Caco-2 (cell line): ENCODE data around the gene IP6K3. TPM values are rescaled to one million over a fixed set of nuclear protein-coding genes. Genes with fewer than 3 reads are reported as not detected.

Source experiments
- BruUV-seq: library from RNA; stranded (reverse); fragments of 400-500 nt; replicated peaks from 2 replicates; lab custom pipeline; 2021; lab: Mats Ljungman, UMichigan
- CTCF ChIA-PET: fragments of 300-600 bp; sonication (Branson Sonifier 250); formaldehyde crosslinking; loops from one replicate; lab custom pipeline; 2022; ENCODE audit warnings: antibody characterized with exemption; lab: Charles Lee
- POLR2A ChIA-PET: fragments of 300-600 bp; sonication (Branson Sonifier 250); formaldehyde crosslinking; loops from one replicate; lab custom pipeline; 2022; ENCODE audit warnings: antibody characterized with exemption; lab: Charles Lee
- DNase-seq, 2 experiments: peaks; one replicate each; pipeline versions ENCODE4 v3.0.0 to v3.0.0-alpha.2; 2020 to 2022
- H3K27me3 ChIP-seq: replicated peaks from 2 replicates; pipeline ENCODE4 v1.6.0; 2011; ENCODE audit warnings: low read length; ENCODE audit not compliant: control insufficient read depth, insufficient read depth
- H3K36me3 ChIP-seq: 2 replicates; pipeline ENCODE4 v1.5.1; 2011; ENCODE audit warnings: low read length; ENCODE audit not compliant: control insufficient read depth, insufficient read depth
- H3K4me1 ChIP-seq: fragments of 250-450 bp; sonication (Bioruptor Pico); 2 replicates; pipeline ENCODE4 v1.5.1; 2020; ENCODE audit warnings: mild to moderate bottlenecking
- H3K4me3 ChIP-seq: 2 replicates; pipeline ENCODE4 v1.5.1; 2011; ENCODE audit warnings: low read depth, mild to moderate bottlenecking, control low read depth, low read length
- H3K9me3 ChIP-seq: fragments of 250-450 bp; sonication (Bioruptor Pico); 2 replicates; pipeline ENCODE4 v1.5.1; 2020; ENCODE audit warnings: mild to moderate bottlenecking, moderate library complexity
- H3K27ac Mint-ChIP-seq: one replicate; pipeline ENCODE4 v1.8.0; 2022; ENCODE audit warnings: mixed read lengths; ENCODE audit not compliant: unreplicated experiment
- H3K27me3 Mint-ChIP-seq: one replicate; pipeline ENCODE4 v1.8.0; 2022; ENCODE audit warnings: mixed read lengths; ENCODE audit not compliant: insufficient read depth, unreplicated experiment
- H3K36me3 Mint-ChIP-seq: one replicate; pipeline ENCODE4 v1.8.0; 2022; ENCODE audit warnings: mild to moderate bottlenecking, mixed read lengths; ENCODE audit not compliant: insufficient read depth, unreplicated experiment
- H3K4me1 Mint-ChIP-seq: one replicate; pipeline ENCODE4 v1.8.0; 2022; ENCODE audit warnings: low read depth, mixed read lengths; ENCODE audit not compliant: unreplicated experiment
- H3K4me3 Mint-ChIP-seq: one replicate; pipeline ENCODE4 v1.8.0; 2022; ENCODE audit warnings: mild to moderate bottlenecking, moderate library complexity, mixed read lengths; ENCODE audit not compliant: unreplicated experiment
- H3K9me3 Mint-ChIP-seq: one replicate; pipeline ENCODE4 v1.8.0; 2022; ENCODE audit warnings: mixed read lengths; ENCODE audit not compliant: unreplicated experiment
- CTCF ChIP-seq, 2 experiments: fragments of 200-600 bp in 1 of 2; IDR thresholded peaks; 1 replicate in 1 of 2; 2 replicates in 1 of 2; pipeline versions ENCODE4 v1.5.1 to v1.8.0; 2011 to 2022; ENCODE audit warnings: antibody characterized with exemption in 1 of 2, control low read depth in 1 of 2, inconsistent platforms in 1 of 2, low read depth in 1 of 2, low read length in 1 of 2, mild to moderate bottlenecking in 1 of 2, moderate library complexity in 1 of 2; ENCODE audit not compliant: insufficient read depth in 1 of 2, severe bottlenecking in 1 of 2, unreplicated experiment in 1 of 2
- intact Hi-C: fragments of 100-400 bp; cut with micrococcal nuclease; formaldehyde crosslinking; loops from one replicate; pipeline ENCODE4 v1.10.0; 2022; ENCODE audit not compliant: unreplicated experiment
- total RNA-seq: library from RNA; stranded (reverse); gene quantifications from 2 replicates; pipeline ENCODE4 v1.2.3, GENCODE V29; 2022

IP6K3 gene
- total RNA-seq, 1 experiment from 2014 or later: 0.45 TPM

DNA sequence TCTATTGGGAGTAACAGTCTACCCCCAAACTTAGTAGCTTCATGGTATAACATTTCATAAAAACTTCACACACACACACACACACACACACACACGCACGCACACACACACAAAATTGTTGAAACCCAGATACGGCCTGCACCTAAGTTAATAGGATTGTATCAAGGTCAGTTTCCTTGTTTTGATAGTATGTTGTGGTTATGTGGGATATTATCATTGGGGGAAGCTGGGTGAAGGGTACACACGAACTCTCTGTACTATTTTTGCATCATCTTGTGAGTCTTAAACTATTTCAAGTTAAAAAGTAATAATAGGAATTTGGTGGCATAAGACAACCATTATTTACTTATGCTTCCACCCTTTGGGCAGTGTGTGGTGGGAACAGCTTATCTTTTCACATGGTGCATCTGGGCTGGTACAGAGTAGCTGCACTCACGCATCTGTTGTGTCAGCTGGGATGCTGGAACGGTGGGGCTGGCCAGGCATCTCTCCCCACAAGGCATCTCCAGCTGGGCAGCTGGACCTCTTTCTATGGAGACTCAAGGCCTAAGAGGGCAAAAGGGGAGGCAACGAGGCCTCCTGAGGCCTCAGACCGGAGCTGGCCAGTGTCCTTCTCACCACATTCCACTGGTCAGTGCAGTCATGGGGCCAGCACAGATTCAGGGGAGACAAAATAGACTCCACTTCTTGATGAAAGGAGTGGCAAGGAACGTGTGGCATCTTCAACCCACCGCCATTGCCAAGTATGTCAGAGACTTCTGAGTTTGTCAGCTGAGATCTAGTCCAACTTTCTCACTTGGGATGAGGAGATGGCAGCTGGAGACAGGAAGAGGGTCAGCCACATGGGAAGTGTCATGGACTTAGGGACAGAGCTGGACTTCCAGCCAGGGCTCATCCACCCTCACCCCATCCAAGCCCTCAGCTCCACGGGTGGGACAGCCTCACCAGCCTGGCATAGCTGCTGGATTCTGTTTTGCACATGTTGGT, 20.5 kb upstream of the IP6K3 start:
- intact Hi-C loops: no loop called here
- no peak overlapping the region for H3K4me3 Mint-ChIP-seq
- DNase-seq: no peak
- POLR2A ChIA-PET: no interaction called here
- H3K27me3 Mint-ChIP-seq: no peaks in the 10 kb centered on the region
- Histone ChIP-seq H3K4me1 (no peaks in the 10 kb centered on the region), H3K9me3 (no peaks in the 10 kb centered on the region), H3K36me3 (no peaks in the 10 kb centered on the region), H3K27me3 (no peaks in the 10 kb centered on the region), H3K4me3 (no peak overlapping the region)
- no peak overlapping the region for H3K27ac Mint-ChIP-seq
- BruUV-seq: no TSS peak
- TF ChIP-seq CTCF (IDR thresholded peaks at IDR 0.05; ENCODE audit: insufficient read depth in 1 of 2, low read depth in 1 of 2, low read length in 1 of 2, severe bottlenecking in 1 of 2, unreplicated experiment in 1 of 2): no peak
- no peaks in the 10 kb centered on the region for H3K9me3 Mint-ChIP-seq
- H3K4me1 Mint-ChIP-seq: no peaks in the 10 kb centered on the region
- CTCF ChIA-PET: interaction anchor here (0.6 to 1.9 kb wide), 3 partner anchors 56 to 286 kb away, joined by 3 to 8 read pairs (median 3); partner anchors contain the start of gene UQCC2
- peaks cover 9% of the 10 kb centered on the region for H3K36me3 Mint-ChIP-seq

DNA sequence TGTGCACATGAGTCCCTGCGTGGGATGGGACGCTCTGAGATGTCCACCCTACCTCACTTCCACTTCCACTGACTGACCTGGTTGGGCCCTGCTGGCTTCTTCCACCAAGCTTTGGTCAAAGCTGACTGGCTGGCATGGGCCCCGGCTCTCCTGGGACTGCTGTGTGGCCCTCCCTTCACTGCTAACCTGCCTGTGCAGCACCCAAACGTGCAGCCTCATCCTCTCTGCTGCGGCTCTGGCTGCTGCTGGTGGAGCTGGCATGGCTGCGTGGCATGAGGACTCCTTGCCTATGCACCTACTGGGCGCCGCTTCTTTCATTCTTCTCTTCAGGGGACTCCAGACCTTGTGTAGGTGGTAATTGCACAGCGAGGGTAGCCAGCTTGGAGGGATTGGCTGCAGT, 18.7 kb upstream of the IP6K3 start:
- Mint-ChIP-seq H3K36me3 (no peaks in the 10 kb centered on the region), H3K27me3 (no peaks in the 10 kb centered on the region), H3K27ac (no peak overlapping the region), H3K9me3 (no peaks in the 10 kb centered on the region), H3K4me3 (no peak overlapping the region), H3K4me1 (no peaks in the 10 kb centered on the region)
- no peak for DNase-seq
- H3K9me3 ChIP-seq: no peaks in the 10 kb centered on the region
- no peak for TF ChIP-seq CTCF (IDR thresholded peaks at IDR 0.05; ENCODE audit: insufficient read depth in 1 of 2, low read depth in 1 of 2, low read length in 1 of 2, severe bottlenecking in 1 of 2, unreplicated experiment in 1 of 2)
- POLR2A ChIA-PET: no interaction called here
- peaks cover 7% of the 10 kb centered on the region; the same call in 1 of the 2 replicates for H3K4me1 ChIP-seq
- CTCF ChIA-PET: interaction anchor here (0.7 kb wide), 2 partner anchors 34 to 263 kb away, joined by 8 to 13 read pairs; no protein-coding TSS in a partner anchor
- no TSS peak for BruUV-seq
- no peaks in the 10 kb centered on the region for H3K27me3 ChIP-seq
- H3K36me3 ChIP-seq: no peaks in the 10 kb centered on the region
- intact Hi-C loops: no loop called here
- H3K4me3 ChIP-seq: no peak overlapping the region

DNA sequence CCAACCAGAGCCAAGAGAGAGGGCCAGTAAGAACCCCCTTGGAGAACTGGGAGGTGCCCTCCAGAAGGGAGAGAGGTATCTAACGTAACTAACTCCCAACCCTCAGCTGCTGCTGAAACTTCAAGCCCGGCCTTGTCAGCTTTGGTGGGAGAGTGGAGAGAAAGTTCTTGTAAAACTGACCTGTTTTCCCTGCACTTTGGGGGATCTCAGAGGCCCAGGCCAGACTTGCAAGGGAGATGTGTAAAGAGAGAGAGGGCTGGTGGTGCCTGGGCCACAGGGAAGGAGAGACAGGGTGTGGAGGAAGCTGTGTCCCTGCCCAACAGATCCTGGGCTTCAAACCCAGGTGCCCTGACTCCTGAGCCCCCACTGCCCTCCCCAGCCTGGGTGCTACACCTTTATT, 17.3 kb upstream of the IP6K3 start:
- no peaks in the 10 kb centered on the region for H3K27me3 ChIP-seq
- no peaks in the 10 kb centered on the region for H3K36me3 Mint-ChIP-seq
- no peaks in the 10 kb centered on the region for H3K9me3 ChIP-seq
- H3K9me3 Mint-ChIP-seq: no peaks in the 10 kb centered on the region
- intact Hi-C loops: no loop called here
- H3K4me1 Mint-ChIP-seq: peaks cover 1% of the 10 kb centered on the region
- BruUV-seq: no TSS peak
- DNase-seq: no peak
- POLR2A ChIA-PET: no interaction called here
- CTCF ChIA-PET: interaction anchor here (0.6 kb wide), 1 partner anchor 238 kb away, joined by 3 read pairs; no protein-coding TSS in a partner anchor
- H3K4me3 Mint-ChIP-seq: no peak overlapping the region
- H3K4me1 ChIP-seq: peaks cover 7% of the 10 kb centered on the region; the same call in 1 of the 2 replicates
- TF ChIP-seq CTCF (IDR thresholded peaks at IDR 0.05; ENCODE audit: insufficient read depth in 1 of 2, low read depth in 1 of 2, low read length in 1 of 2, severe bottlenecking in 1 of 2, unreplicated experiment in 1 of 2): no peak
- no peaks in the 10 kb centered on the region for H3K36me3 ChIP-seq
- H3K27me3 Mint-ChIP-seq: no peaks in the 10 kb centered on the region
- H3K4me3 ChIP-seq: no peak overlapping the region
- no peak overlapping the region for H3K27ac Mint-ChIP-seq
